ENCODE results near the gene SHANK1.

SHANK1 gene

DNA sequence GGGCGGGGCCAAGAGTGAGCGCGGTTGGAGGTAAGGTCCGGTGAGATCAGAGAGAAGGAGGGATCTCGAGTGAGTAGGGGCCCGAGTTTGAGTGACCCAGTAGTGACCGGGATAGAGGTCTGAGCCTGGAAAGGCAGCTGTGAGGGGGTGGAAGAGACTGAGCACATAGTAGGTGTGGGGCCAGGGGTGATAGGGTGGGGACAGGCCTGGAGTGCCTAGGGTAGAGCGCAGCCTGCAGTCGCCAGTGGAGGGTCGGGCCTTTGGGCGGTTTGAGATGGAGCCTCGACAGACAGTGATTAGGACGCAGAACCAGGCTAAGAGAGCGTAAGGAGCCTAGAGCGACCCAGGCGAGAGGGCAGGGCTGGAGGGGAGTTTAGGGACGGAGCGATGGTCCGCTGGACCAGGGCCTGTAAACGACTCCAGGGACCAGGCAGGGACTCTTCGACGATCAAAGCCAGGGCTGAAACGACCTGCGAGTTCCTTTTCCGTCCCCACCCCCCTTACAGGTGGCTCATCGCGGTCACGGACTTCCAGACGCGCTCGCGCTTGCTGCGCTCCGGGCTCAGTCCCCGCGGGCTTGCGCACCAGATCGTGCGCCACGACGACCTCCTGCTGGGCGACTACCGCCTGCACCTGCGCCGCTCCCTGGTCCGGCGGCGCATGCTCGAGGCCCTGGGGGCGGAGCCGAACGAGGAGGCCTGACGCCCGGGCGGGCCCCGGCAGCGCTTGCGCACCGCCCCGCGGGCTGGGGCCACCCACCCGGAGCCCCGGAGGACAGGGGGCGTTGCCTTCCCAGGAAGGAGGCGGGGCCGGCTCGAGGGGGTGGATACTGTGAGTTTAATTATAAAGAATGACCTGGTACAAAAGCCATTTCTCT lies 60.9 kb downstream of the SHANK1 start:
- no peak overlapping the region for H3K27ac ChIP-seq
- no peak overlapping the region for H2AFZ ChIP-seq (ENCODE audit: low read depth)
- H3K4me2 ChIP-seq, result no peak overlapping the region

DNA sequence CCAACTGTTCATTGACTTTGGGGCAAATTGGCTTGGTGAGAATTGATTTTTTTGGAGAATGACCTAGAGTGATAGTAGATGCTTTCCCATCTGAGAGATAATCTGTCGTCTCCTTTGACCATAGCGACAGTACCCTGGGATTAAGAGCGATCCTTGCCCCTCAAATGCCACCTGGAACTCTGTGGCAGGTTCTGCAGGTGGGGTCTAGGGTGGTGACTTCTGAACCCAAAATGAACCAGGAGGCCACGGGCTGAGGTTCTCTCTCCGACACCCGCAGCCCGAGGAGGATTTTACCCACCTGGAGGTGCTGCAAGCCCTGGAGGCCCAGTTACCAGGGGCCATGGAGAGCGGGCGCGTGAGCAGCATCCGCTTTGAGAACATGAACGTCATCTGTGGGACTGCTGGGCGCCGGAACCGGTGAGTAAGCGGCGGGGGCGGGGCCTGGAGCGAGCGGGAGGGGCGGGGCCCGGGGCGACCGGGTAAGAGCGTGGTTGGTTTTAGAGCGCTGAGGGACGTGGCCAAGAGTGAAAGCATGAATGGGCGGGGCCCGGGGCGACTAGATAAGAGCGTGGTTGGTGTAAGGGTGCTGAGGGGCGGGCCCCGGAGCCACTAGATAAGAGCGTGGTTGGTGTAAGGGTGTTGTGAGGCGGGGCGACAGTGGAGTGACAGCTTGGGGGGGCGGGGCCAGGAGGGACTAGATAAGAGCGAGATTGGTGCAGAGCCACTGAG lies 61.7 kb downstream of the SHANK1 start:
- Histone ChIP-seq H3K4me3 (IDR thresholded peaks at IDR 0.05; ENCODE audit: insufficient read depth, low read depth, low read length) (no peak overlapping the region), H2AFZ (ENCODE audit: low read depth) (no peak overlapping the region), H3K9ac (no peak overlapping the region), H3K27ac (no peak overlapping the region), H3K27me3 (ENCODE audit: insufficient read depth, low read depth) (no peaks in the 10 kb centered on the region; the same call in 1 of the 2 replicates), H4K20me1 (ENCODE audit: insufficient read depth) (no peaks in the 10 kb centered on the region), H3K79me2 (ENCODE audit: insufficient read depth, low read depth) (no peaks in the 10 kb centered on the region), H3K36me3 (ENCODE audit: insufficient read depth) (no peaks in the 10 kb centered on the region), H3K4me2 (no peak overlapping the region), H3K4me1 (ENCODE audit: low read depth, poor library complexity, severe bottlenecking) (no peaks in the 10 kb centered on the region)
- TF ChIP-seq, protein P1, sequence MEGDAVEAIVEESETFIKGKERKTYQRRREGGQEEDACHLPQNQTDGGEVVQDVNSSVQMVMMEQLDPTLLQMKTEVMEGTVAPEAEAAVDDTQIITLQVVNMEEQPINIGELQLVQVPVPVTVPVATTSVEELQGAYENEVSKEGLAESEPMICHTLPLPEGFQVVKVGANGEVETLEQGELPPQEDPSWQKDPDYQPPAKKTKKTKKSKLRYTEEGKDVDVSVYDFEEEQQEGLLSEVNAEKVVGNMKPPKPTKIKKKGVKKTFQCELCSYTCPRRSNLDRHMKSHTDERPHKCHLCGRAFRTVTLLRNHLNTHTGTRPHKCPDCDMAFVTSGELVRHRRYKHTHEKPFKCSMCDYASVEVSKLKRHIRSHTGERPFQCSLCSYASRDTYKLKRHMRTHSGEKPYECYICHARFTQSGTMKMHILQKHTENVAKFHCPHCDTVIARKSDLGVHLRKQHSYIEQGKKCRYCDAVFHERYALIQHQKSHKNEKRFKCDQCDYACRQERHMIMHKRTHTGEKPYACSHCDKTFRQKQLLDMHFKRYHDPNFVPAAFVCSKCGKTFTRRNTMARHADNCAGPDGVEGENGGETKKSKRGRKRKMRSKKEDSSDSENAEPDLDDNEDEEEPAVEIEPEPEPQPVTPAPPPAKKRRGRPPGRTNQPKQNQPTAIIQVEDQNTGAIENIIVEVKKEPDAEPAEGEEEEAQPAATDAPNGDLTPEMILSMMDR (conservative IDR thresholded peaks at IDR 0.05; ENCODE audit: low read depth, low read length), result no peak

More for the DNA sequence above, 60.9 kb downstream of the SHANK1 start:
- H3K36me3 ChIP-seq (ENCODE audit: insufficient read depth), result no peaks in the 10 kb centered on the region
- H3K4me1 ChIP-seq (ENCODE audit: low read depth, poor library complexity, severe bottlenecking), result no peaks in the 10 kb centered on the region
- no peak overlapping the region for H3K4me3 ChIP-seq (IDR thresholded peaks at IDR 0.05; ENCODE audit: insufficient read depth, low read depth, low read length)
- TF ChIP-seq, protein P1 (conservative IDR thresholded peaks at IDR 0.05; ENCODE audit: low read depth, low read length), result no peak
- H4K20me1 ChIP-seq (ENCODE audit: insufficient read depth), result no peaks in the 10 kb centered on the region
- H3K9ac ChIP-seq, result no peak overlapping the region
- H3K27me3 ChIP-seq (ENCODE audit: insufficient read depth, low read depth), result no peaks in the 10 kb centered on the region; the same call in 1 of the 2 replicates
- H3K79me2 ChIP-seq (ENCODE audit: insufficient read depth, low read depth), result no peaks in the 10 kb centered on the region

DNA sequence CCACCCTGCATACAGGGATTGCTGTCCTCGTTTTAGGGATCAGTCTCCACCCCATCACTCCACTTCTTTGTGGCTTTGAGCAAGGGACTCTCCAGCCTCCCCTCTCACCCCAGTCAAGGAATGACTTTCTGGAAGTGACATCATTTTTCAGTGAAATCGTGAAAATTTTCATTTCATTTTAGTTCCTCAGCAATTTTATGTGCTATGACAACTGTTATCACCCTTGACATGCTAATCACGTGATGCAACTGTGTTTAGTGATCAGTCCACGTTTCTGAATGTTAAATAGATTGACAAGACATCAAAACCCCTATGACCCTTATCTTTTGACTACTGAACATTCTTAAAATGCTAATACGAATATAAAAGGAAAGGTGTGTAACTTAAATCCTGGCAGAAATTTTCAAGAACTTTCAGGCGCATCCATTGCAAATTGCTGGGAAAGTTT lies 62.4 kb downstream of the SHANK1 start:
- Histone ChIP-seq H3K27me3 (ENCODE audit: insufficient read depth, low read depth) (no peaks in the 10 kb centered on the region; the same call in 1 of the 2 replicates), H2AFZ (ENCODE audit: low read depth) (no peak overlapping the region), H3K4me3 (IDR thresholded peaks at IDR 0.05; ENCODE audit: insufficient read depth, low read depth, low read length) (no peak overlapping the region), H3K27ac (no peak overlapping the region), H3K4me2 (no peak overlapping the region), H3K4me1 (ENCODE audit: low read depth, poor library complexity, severe bottlenecking) (no peaks in the 10 kb centered on the region), H3K79me2 (ENCODE audit: insufficient read depth, low read depth) (no peaks in the 10 kb centered on the region), H3K36me3 (ENCODE audit: insufficient read depth) (no peaks in the 10 kb centered on the region), H4K20me1 (ENCODE audit: insufficient read depth) (no peaks in the 10 kb centered on the region), H3K9ac (no peak overlapping the region)
- TF ChIP-seq, protein P1 (conservative IDR thresholded peaks at IDR 0.05; ENCODE audit: low read depth, low read length), result no peak

DNA sequence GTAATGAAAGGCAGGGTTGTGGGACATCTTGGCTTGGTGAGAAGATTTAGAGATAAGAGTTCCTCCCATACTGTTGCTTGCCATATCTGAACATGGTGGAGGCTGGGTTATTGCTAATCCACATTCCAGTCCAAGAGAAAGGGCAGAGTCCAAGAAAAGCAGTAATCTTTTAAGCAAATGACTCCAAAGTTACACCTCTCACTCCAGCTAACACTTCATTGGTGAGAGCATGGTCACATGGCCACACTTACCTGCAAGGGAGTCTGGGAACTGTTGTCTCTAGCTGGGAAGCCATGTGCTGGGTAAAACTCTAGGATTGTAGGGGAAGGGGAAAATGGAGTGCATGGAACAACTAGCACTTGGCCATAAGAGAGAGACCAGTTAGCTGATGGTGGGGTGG lies 64.7 kb downstream of the SHANK1 start:
- H3K4me3 ChIP-seq (IDR thresholded peaks at IDR 0.05; ENCODE audit: insufficient read depth, low read depth, low read length), result no peak overlapping the region
- H3K36me3 ChIP-seq (ENCODE audit: insufficient read depth), result no peaks in the 10 kb centered on the region
- no peaks in the 10 kb centered on the region for H3K79me2 ChIP-seq (ENCODE audit: insufficient read depth, low read depth)
- H3K27me3 ChIP-seq (ENCODE audit: insufficient read depth, low read depth), result no peaks in the 10 kb centered on the region; the same call in 1 of the 2 replicates
- TF ChIP-seq, protein P1 (conservative IDR thresholded peaks at IDR 0.05; ENCODE audit: low read depth, low read length), result no peak
- no peak overlapping the region for H3K4me2 ChIP-seq
- H3K4me1 ChIP-seq (ENCODE audit: low read depth, poor library complexity, severe bottlenecking), result no peaks in the 10 kb centered on the region
- no peak overlapping the region for H2AFZ ChIP-seq (ENCODE audit: low read depth)
- no peaks in the 10 kb centered on the region for H4K20me1 ChIP-seq (ENCODE audit: insufficient read depth)
- H3K9ac ChIP-seq, result no peak overlapping the region
- H3K27ac ChIP-seq, result no peak overlapping the region

Measured in KMS-11 (cell line).